IgD-negative memory B cell (primary cell): ENCODE measurements around the gene PLEKHO1. TPM values are rescaled to one million over a fixed set of nuclear protein-coding genes. Genes with fewer than 3 reads are reported as not detected.

Experiments used
- H3K27ac Mint-ChIP-seq, 3 donors: one replicate each; pipeline ENCODE4 v1.8.0; 2020 to 2022; ENCODE audit warnings: mild to moderate bottlenecking in 3 of 3, mixed read lengths in 3 of 3, moderate library complexity in 1 of 3
- H3K27me3 Mint-ChIP-seq: one replicate; pipeline ENCODE4 v1.8.0; 2021; ENCODE audit warnings: mixed read lengths
- H3K36me3 Mint-ChIP-seq: one replicate; pipeline ENCODE4 v1.8.0; 2020; ENCODE audit warnings: mild to moderate bottlenecking, mixed read lengths
- H3K4me1 Mint-ChIP-seq, 3 donors: one replicate each; pipeline ENCODE4 v1.8.0; 2020 to 2022; ENCODE audit warnings: mixed read lengths in 3 of 3, mild to moderate bottlenecking in 1 of 3
- H3K4me3 Mint-ChIP-seq, 4 donors: one replicate each; pipeline ENCODE4 v1.8.0; 2020 to 2022; ENCODE audit warnings: mild to moderate bottlenecking in 4 of 4, mixed read lengths in 4 of 4, moderate library complexity in 3 of 4
- H3K9me3 Mint-ChIP-seq, 3 donors: one replicate each; pipeline ENCODE4 v1.8.0; 2020 to 2021; ENCODE audit warnings: mixed read lengths in 3 of 3, mild to moderate bottlenecking in 1 of 3
- polyA plus RNA-seq: library from polyadenylated mRNA; unstranded; fragments of 300-500 nt; fragmentation: Illumina TruSeq; gene quantifications from one replicate; pipeline ENCODE4 v1.2.3, GENCODE V29; 2021

The PLEKHO1 gene, protein sequence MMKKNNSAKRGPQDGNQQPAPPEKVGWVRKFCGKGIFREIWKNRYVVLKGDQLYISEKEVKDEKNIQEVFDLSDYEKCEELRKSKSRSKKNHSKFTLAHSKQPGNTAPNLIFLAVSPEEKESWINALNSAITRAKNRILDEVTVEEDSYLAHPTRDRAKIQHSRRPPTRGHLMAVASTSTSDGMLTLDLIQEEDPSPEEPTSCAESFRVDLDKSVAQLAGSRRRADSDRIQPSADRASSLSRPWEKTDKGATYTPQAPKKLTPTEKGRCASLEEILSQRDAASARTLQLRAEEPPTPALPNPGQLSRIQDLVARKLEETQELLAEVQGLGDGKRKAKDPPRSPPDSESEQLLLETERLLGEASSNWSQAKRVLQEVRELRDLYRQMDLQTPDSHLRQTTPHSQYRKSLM
- 102 TPM for polyA plus RNA-seq

DNA sequence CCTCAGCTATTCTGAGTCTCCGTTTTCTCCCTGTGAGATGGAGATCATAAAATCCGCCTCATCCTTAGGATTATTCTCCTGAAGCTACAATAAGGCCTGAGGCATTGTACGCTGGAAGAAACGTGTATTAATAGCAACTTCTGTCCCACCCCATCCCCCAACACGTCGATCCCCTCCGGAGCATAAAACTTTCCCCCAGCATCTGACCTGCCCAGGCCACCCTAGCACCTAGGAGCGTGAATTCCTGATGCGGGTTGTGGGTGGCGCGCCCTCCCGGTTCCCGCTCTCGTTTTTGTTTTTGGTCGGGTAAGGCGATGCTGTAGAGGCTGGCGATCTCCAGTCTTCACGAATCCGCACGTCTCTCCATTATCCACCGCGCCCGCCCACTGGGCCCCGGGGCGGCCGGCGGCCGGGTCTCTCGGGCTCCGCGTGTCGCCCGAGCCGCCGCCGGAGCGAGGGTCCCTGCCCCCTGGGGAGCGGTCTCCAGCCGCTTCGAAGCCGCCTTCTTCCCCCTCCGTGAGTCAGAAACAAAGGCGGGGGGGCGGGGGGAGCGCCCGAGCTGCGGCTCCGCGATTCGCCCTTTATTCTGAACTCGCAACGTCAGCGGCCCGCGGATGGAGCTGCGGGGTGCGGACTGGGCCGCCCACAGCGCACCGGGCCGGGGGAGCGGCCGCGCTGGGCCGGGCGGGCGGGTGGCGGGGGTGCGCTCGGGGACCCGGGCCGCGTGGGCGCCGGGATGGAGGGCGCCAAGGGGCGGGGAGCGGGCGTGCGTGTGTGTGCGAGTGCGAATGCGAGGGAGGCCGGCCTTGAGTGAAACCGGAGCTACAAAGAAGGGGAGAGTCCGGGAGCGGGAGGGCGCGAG lies at the start of gene PLEKHO1:
PLEKHO1 (plus strand) TSS at position 646 of the 862 bp plus-strand sequence. CDS start 342 bp downstream, outside the sequence.
- H3K27ac Mint-ChIP-seq = peak within 1 kb of the TSS; percentile 95 to 98 (median 98)
- H3K27me3 Mint-ChIP-seq = no peaks in the 10 kb centered on the region
- H3K36me3 Mint-ChIP-seq = no peaks in the 10 kb centered on the region
- peaks cover 45 to 56% (median 54%) of the 10 kb centered on the region in 3 donors for H3K4me1 Mint-ChIP-seq
- H3K9me3 Mint-ChIP-seq = no peaks in the 10 kb centered on the region
- H3K4me3 Mint-ChIP-seq = peak within 1 kb of the TSS; percentile 96 to 98 (median 97)

DNA sequence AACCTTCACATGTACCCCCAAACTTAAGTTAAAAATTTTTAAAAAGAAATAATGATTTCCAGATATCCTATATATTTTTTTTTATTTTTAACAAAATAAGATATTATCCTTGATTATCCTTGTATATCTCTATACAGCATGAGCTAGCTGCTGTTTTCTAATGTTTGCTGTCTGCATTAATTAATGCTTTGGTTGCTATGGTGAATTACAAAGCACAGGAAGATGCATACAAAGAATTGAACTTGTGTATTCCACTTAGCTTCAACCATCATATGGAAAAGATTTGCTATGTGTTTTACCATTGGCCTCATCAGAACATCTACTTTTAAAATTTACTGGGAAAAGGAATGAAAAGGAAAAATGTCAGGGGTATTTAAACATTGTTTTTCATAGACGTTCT lies 46.7 kb upstream of the PLEKHO1 start:
- H3K4me3 Mint-ChIP-seq = no peak overlapping the region
- peaks cover 8% of the 10 kb centered on the region for H3K36me3 Mint-ChIP-seq
- H3K27me3 Mint-ChIP-seq = no peaks in the 10 kb centered on the region
- H3K9me3 Mint-ChIP-seq = no peaks in the 10 kb centered on the region
- H3K4me1 Mint-ChIP-seq = peaks cover 8 to 24% (median 12%) of the 10 kb centered on the region in 3 donors
- H3K27ac Mint-ChIP-seq = no peak overlapping the region

DNA sequence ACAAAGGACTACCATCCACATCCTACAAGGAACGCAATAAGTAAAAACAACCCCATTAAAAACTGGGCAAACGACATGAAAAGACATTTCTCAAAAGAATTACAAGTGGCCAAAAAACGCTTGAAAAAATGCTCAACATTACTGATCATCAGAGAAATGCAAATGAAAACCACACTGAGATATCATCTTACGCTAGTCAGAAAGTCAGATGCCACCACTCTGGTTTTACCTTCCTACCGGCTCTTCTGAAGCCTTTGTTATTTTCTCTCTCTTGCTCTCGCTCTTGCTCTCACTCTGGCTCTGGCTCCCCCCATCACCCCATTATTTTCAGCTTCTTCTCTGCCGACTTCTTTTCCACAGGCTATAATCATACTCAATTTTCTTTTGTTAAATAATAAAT lies 43.4 kb upstream of the PLEKHO1 start:
- H3K36me3 Mint-ChIP-seq = peaks cover 6% of the 10 kb centered on the region
- H3K27me3 Mint-ChIP-seq = no peaks in the 10 kb centered on the region
- H3K4me3 Mint-ChIP-seq = peak overlapping the region in 1 of 4 donors; percentile 15
- H3K27ac Mint-ChIP-seq = peak overlapping the region in 2 of 3 donors; percentile 8 to 11
- peaks cover 31 to 38% (median 33%) of the 10 kb centered on the region in 3 donors for H3K4me1 Mint-ChIP-seq
- no peaks in the 10 kb centered on the region for H3K9me3 Mint-ChIP-seq

DNA sequence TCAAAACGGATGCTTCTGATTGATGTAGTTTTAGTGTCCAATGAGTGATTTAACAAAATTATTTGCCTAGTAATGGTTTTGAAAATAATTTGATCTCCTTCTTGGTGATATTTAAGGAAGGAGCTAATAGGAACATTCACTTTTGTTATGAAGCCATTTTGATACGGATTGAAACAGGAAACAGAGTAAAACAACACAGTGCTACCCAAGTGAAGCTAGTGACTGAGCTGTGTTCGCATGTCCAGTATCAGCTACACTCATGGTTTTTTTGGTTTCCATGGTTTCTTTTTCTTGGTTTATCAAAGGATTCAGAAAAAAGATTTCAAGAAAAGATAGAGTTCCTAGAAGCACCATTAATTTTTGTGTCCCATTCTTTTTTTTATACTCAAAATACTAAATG lies 40.1 kb upstream of the PLEKHO1 start:
- no peaks in the 10 kb centered on the region for H3K27me3 Mint-ChIP-seq
- peak overlapping the region; percentile 56 to 84 (median 80) for H3K27ac Mint-ChIP-seq
- no peaks in the 10 kb centered on the region for H3K9me3 Mint-ChIP-seq
- peaks cover 32 to 39% (median 34%) of the 10 kb centered on the region in 3 donors for H3K4me1 Mint-ChIP-seq
- H3K36me3 Mint-ChIP-seq = peaks cover 13% of the 10 kb centered on the region
- peak overlapping the region in 3 of 4 donors; percentile 54 to 87 (median 84) for H3K4me3 Mint-ChIP-seq

DNA sequence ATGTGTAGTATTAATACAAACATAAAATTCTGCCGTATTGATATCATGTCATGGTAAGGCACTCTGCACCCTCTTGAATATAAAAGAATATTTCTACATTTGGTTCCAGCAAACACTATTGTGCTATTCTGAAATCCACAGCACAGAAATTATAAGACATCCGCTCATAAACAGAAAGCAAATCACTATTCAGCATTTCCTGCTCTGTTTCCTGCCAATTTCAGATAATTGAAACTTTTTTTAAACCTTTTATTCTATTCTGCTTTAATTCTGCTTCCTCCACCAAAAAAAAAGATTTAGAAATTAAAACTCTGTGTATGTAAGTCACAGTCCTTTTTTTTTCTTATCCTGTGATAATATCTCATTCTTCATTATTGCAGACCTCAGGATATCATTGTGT lies 39.6 kb upstream of the PLEKHO1 start:
- Mint-ChIP-seq H3K9me3 (peaks cover 2 to 3% (median 2%) of the 10 kb centered on the region in 3 donors), H3K36me3 (peaks cover 13% of the 10 kb centered on the region), H3K4me3 (peak overlapping the region; percentile 49 to 87 (median 69)), H3K27ac (peak overlapping the region; percentile 56 to 84 (median 80)), H3K27me3 (no peaks in the 10 kb centered on the region), H3K4me1 (peaks cover 32 to 38% (median 34%) of the 10 kb centered on the region in 3 donors)

DNA sequence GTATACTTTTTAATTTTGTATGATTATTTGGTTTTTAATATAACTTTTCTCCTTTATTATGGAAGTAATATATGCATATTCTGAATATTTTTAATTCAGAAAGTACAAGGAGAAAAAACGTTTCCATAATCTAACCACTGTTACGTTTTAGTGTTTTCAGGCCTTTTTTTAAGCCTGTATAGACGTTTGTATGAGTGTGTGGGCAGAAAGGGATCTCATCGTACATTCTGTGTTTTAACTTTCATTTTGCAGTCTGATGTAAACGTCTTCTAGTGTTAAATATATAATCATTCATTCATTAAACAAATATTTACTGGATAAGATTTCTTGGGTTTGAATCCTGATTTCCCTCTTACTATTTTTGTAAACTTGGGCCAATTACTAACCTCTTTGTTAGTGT lies 38.0 kb upstream of the PLEKHO1 start:
- Mint-ChIP-seq H3K27ac (no peak overlapping the region), H3K4me3 (no peak overlapping the region), H3K36me3 (peaks cover 15% of the 10 kb centered on the region), H3K4me1 (peaks cover 26 to 39% (median 28%) of the 10 kb centered on the region in 3 donors), H3K27me3 (no peaks in the 10 kb centered on the region), H3K9me3 (peaks cover 2 to 12% (median 7%) of the 10 kb centered on the region in 3 donors)

DNA sequence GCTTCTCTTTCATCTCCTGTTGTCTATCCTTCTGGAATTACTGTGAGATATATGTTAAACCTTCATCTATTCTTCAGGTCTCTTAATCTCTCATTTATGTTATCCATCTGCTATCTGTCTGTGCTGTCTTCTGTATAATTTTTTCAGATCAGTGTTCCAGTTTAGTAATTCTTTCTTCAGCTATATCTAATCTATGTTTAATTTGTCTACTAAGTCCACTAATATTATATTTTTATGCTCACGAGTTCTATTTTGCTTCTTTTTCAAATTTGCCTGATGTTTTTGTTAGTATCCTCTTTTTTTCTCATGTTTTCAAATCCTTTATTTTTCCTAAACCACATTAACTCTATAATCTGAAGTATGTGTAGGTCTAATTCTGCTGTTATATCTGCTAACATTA lies 34.6 kb upstream of the PLEKHO1 start:
- Mint-ChIP-seq H3K27ac (peak overlapping the region in 1 of 3 donors; percentile 88), H3K36me3 (peaks cover 13% of the 10 kb centered on the region), H3K4me1 (peaks cover 14 to 34% (median 19%) of the 10 kb centered on the region in 3 donors), H3K9me3 (peaks cover 2 to 12% (median 7%) of the 10 kb centered on the region in 3 donors), H3K27me3 (no peaks in the 10 kb centered on the region), H3K4me3 (no peak overlapping the region)

DNA sequence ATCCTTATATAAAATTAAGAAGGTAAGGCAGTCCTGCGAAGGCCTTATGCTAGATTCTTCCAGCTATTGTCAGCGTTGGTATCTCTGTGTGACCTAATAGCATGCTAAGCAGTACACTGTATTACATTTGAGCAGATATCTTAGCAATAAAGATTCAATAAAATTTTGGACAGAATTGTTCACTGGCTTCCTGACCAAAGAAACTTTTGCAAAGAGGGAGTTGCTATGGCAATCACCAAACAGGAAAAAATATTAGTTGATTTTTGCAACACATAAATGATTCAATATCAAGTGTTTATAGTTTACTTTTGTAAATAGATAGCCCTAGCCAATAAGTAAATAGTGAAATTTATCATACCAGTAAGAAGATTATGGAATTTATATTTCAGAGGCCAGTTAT lies 31.0 kb upstream of the PLEKHO1 start:
- H3K27ac Mint-ChIP-seq = peak overlapping the region in 1 of 3 donors; percentile 47
- H3K9me3 Mint-ChIP-seq = peaks cover 4 to 12% (median 7%) of the 10 kb centered on the region in 3 donors
- peaks cover 9% of the 10 kb centered on the region for H3K36me3 Mint-ChIP-seq
- no peaks in the 10 kb centered on the region for H3K27me3 Mint-ChIP-seq
- H3K4me1 Mint-ChIP-seq = peaks cover 2 to 27% (median 7%) of the 10 kb centered on the region in 3 donors
- H3K4me3 Mint-ChIP-seq = no peak overlapping the region

DNA sequence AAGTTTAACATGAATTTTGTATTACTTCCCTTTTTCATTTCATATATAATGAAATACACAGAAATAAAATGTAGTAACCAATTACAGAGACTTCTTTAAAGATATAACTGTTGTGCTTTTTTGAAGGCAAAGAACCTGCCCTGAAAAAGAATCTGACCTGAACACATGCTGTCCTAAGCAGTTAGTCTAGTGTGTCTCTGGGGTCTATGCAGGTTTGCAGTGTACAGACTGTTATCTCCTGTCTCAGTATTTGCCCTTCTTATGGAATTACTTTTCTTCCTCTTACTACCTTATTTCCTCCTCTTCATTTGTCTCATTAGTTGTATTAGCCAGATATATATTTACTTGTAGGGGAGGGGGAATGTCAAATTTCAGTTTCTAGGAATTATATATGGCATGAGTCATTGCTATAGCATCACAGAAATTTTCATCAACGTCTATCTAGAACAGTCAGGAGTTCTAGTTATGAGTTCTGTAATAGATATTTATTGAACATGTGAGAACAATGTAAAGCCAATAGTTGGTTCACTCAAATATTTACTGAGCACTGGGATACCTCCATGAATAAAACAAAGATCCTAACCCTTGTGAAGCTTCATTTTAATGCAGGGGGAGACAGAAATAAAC lies 28.4 kb upstream of the PLEKHO1 start:
- Mint-ChIP-seq H3K27me3 (no peaks in the 10 kb centered on the region), H3K36me3 (peaks cover 6% of the 10 kb centered on the region), H3K4me3 (no peak overlapping the region), H3K9me3 (peaks cover 0 to 2% (median 0%) of the 10 kb centered on the region in 3 donors), H3K27ac (peak overlapping the region in 1 of 3 donors; percentile 29), H3K4me1 (peaks cover 2 to 14% (median 7%) of the 10 kb centered on the region in 3 donors)

DNA sequence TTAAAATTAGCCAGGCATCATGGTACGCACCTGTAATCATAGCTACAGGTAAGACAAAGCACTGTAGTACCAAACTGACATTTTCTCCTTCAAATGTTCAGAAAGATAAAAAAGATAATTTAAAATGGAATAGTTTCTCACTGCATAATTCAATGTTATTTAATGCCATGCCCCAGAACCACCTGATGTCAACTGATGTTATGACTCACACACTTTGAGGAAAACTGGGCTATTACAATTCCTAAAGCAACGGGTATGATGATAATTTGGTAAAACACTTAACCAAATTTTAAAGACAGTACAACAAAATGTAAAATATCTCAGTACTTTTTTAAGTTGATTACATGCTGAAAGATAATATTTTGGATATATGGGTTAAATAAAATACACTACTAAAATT lies 22.9 kb upstream of the PLEKHO1 start:
- Mint-ChIP-seq H3K36me3 (peaks cover 4% of the 10 kb centered on the region), H3K4me3 (no peak overlapping the region), H3K9me3 (peaks cover 0 to 2% (median 0%) of the 10 kb centered on the region in 3 donors), H3K27me3 (no peaks in the 10 kb centered on the region), H3K4me1 (peaks cover 7 to 9% (median 9%) of the 10 kb centered on the region in 3 donors), H3K27ac (no peak overlapping the region)

DNA sequence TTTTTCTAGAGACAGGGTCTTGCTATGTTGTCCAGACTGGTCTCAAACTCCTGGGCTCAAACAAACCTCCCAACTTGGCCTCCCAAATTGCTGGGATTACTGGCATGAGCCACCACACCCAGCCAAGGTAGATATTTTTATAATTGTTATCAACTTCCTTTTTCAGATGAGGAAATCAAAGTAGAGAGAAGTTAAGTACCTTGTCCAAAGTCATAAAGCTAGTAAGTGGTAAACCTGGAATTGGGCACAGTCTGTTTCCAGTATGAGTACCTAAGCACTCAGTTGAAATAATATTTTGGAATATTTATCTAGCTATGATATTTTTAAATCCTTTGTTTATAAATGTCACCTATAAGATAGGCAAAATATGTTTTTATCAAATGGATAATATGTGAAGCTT lies 22.3 kb upstream of the PLEKHO1 start:
- no peak overlapping the region for H3K4me3 Mint-ChIP-seq
- H3K4me1 Mint-ChIP-seq = peaks cover 7 to 9% (median 9%) of the 10 kb centered on the region in 3 donors
- H3K9me3 Mint-ChIP-seq = peaks cover 0 to 2% (median 0%) of the 10 kb centered on the region in 3 donors
- no peak overlapping the region for H3K27ac Mint-ChIP-seq
- H3K27me3 Mint-ChIP-seq = no peaks in the 10 kb centered on the region
- peaks cover 1% of the 10 kb centered on the region for H3K36me3 Mint-ChIP-seq

DNA sequence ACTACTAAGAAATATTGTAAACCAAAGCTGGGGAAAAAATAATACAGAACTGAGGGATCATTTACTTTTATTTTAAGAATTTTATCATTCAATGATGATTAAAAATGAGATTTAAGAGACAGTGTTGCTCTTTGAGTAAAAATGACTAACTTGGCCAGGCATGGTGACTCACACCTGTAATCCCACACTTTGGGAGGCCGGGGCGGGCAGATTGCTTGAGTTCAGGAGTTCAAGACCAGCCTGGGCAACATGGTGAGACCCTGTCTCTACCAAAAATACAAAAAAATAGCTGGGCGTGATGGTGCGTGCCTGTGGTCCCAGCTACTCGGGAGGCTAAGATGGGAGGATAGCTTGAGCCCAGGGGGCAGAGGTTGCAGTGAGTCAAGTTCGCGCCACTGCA lies 21.8 kb upstream of the PLEKHO1 start:
- H3K9me3 Mint-ChIP-seq = peaks cover 0 to 2% (median 0%) of the 10 kb centered on the region in 3 donors
- no peaks in the 10 kb centered on the region for H3K27me3 Mint-ChIP-seq
- H3K36me3 Mint-ChIP-seq = peaks cover 1% of the 10 kb centered on the region
- no peak overlapping the region for H3K4me3 Mint-ChIP-seq
- H3K27ac Mint-ChIP-seq = no peak overlapping the region
- H3K4me1 Mint-ChIP-seq = peaks cover 7 to 9% (median 9%) of the 10 kb centered on the region in 3 donors

DNA sequence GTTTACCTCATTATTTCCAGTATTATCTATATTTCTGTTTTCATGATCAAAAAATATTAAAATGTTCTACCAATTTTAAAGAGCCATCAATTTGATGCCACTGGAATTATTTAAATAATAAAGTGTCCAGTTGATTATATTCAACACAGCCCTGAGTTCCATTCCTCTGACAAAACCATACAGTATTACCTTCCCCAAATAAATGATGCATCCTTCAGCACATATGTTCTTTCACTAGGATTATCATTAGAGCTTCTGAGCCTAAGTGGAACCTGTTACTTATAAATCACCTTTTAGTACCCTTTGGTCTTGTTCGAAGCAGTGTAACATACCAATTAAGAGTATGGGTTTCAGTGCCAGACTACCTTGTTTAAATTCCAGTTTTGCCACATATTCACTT lies 17.3 kb upstream of the PLEKHO1 start:
- Mint-ChIP-seq H3K27ac (no peak overlapping the region), H3K27me3 (no peaks in the 10 kb centered on the region), H3K9me3 (no peaks in the 10 kb centered on the region), H3K36me3 (no peaks in the 10 kb centered on the region), H3K4me3 (no peak overlapping the region), H3K4me1 (peaks cover 3 to 4% (median 4%) of the 10 kb centered on the region in 3 donors)

DNA sequence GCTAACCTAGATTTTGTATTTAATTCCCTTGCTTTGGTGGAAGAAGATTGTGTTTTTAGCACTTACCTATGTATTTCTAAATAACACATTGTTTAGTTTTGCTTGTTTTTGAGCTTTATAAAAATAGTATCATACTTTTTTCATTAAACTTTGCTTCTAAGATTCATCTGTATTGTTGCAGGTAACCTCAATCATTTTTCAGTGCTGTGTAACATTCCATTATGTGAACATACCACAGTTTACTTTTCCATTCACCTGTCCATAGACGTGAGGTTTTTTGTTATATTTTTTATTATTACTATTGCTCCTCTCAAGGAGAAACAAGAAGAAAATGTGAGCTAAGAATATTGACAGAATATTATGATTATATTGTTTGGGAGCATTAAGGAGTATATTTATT lies 15.2 kb upstream of the PLEKHO1 start:
- no peaks in the 10 kb centered on the region for H3K9me3 Mint-ChIP-seq
- no peak overlapping the region for H3K4me3 Mint-ChIP-seq
- no peaks in the 10 kb centered on the region for H3K36me3 Mint-ChIP-seq
- H3K4me1 Mint-ChIP-seq = no peaks in the 10 kb centered on the region
- no peaks in the 10 kb centered on the region for H3K27me3 Mint-ChIP-seq
- no peak overlapping the region for H3K27ac Mint-ChIP-seq
